Ovary (tissue), 9 donors: ENCODE measurements around the gene HSCB. TPM values are rescaled to one million over a fixed set of nuclear protein-coding genes. Genes with fewer than 3 reads are reported as not detected.

Experiments
- DNase-seq, 5 donors: peaks; one replicate each; pipeline ENCODE4 v3.0.0-alpha.2; 2019 to 2020
- H3K27ac ChIP-seq, 2 donors: fragments of 200-600 bp; one replicate each; pipeline versions ENCODE4 v1.5.1 to v1.8.0; 2019 to 2022
- H3K27me3 ChIP-seq: fragments of 200-600 bp; one replicate; pipeline ENCODE4 v1.8.0; 2022
- H3K36me3 ChIP-seq: fragments of 200-600 bp; sonication (generic); one replicate; pipeline ENCODE4 v1.5.1; 2019
- H3K4me1 ChIP-seq: one replicate; pipeline ENCODE4 v1.8.1; 2013; ENCODE audit warnings: mild to moderate bottlenecking, moderate library complexity; ENCODE audit not compliant: insufficient read depth
- H3K4me3 ChIP-seq: fragments of 200-600 bp; sonication (generic); one replicate; pipeline ENCODE4 v1.5.1; 2017
- H3K9me3 ChIP-seq, 2 donors: fragments of 200-600 bp in 1 of 2; sonication (generic) in 1 of 2; one replicate each; pipeline versions ENCODE4 v1.5.1 to v1.8.1; 2013 to 2019; ENCODE audit warnings: mild to moderate bottlenecking in 1 of 2, moderate library complexity in 1 of 2
- EP300 ChIP-seq: sonication (generic); formaldehyde crosslinking; IDR thresholded peaks from one replicate; pipeline ENCODE4 v1.6.1; 2017; ENCODE audit warnings: antibody characterized with exemption
- POLR2A ChIP-seq: fragments of 450-650 bp; IDR thresholded peaks from one replicate; pipeline ENCODE4 v1.6.1; 2017; ENCODE audit warnings: antibody characterized with exemption, mild to moderate bottlenecking, moderate library complexity
- WGBS, 3 donors: extraction: QIAGEN DNeasy Blood & Tissue Kit in 1 of 3; methylation state at CpG; one replicate each; pipeline versions ENCODE4 v1.1.5 to v1.1.7; 2013 to 2017; 5-methylcytosine and 5-hydroxymethylcytosine counted together
- intact Hi-C, 4 donors: fragments of 100-400 bp; cut with DNase I; formaldehyde crosslinking; loops; one replicate each; pipeline versions ENCODE4 v1.11.0 to v1.15.1; 2022 to 2023
- polyA plus RNA-seq, 2 donors: library from polyadenylated mRNA; stranded (reverse); fragments of 200-250 nt in 1 of 2; fragments of 350-450 nt in 1 of 2; fragmentation: Illumina TruSeq in 1 of 2; extraction: RNeasy Lipid Tissue Mini Kit (QIAGEN cat#74804) in 1 of 2; gene quantifications; one replicate each; pipeline ENCODE4 v1.2.3, GENCODE V29; 2013 to 2014
- total RNA-seq, 7 donors: library from RNA; depleted of rRNA in 2 of 7; stranded (reverse); fragments of >200 nt in 2 of 7; fragmentation: NEBNext Ultra II Directional in 3 of 7; extraction: Animal tissue kit (Norgen Biotek cat#: 25700) in 3 of 7; gene quantifications; one replicate each; pipeline versions ENCODE4 v1.1.0 to v1.2.4, GENCODE V29; 2016 to 2023
- TF ChIP-seq, protein P1 (sequence below), 3 donors: fragments of 450-650 bp in 2 of 3; fragments of 200-600 bp in 1 of 3; IDR thresholded peaks; one replicate each; pipeline versions ENCODE4 v1.5.1 to v1.8.0; 2016 to 2022; ENCODE audit warnings: antibody characterized with exemption in 3 of 3, mild to moderate bottlenecking in 1 of 3
- donor health status: DM: no; HTN: no; CAD: no; lungs with moderate emphysema.
- donor health status: DM: no; HTN: no; CAD: no.
- donor health status: Bipolar disorder and iron deficiency.
- donor health status: DM: yes; HTN: yes; CAD: no.
- donor health status: DM: no; HTN: no; CAD: no.
- donor health status: DM: yes; HTN: yes; CAD: no.

HSCB gene
- total and polyA plus RNA-seq, 9 donors = 14.9 to 70.6 (median 18.3) TPM

DNA sequence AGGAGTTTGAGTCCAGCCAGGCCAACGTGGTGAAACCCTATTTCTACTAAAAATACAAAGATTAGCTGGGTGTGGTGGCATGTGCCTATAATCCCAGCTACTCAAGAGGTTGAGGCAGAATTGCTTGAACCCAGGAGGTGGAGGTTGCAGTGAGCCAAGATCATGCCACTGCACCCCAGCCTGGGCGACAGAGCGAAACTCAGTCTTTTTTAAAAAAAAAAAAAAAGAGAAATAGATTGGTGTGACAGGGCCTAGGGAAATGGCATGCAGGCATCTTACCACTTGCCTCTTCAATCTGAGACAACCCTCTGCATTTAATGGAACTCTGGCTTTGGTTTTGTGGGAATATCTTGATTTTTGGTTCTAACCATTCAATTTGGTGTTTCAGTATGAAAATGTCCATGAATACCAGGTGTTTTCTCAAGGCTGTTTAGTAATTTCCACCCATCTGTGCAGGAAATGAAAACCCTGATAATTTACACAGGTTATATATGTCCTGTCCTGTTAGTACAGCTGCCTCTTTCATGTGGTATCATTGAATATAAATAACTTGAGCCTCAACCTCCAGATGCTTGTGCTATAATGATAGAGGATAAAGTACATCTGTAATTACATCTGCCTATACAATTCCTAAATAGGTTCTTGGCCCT lies 50.1 kb downstream of the HSCB start:
- Histone ChIP-seq H3K27me3 (no peaks in the 10 kb centered on the region), H3K4me3 (no peak overlapping the region), H3K27ac (no peak overlapping the region), H3K9me3 (no peaks in the 10 kb centered on the region), H3K4me1 (no peaks in the 10 kb centered on the region), H3K36me3 (no peaks in the 10 kb centered on the region)
- TF ChIP-seq POLR2A = no peak
- TF ChIP-seq, protein P1, sequence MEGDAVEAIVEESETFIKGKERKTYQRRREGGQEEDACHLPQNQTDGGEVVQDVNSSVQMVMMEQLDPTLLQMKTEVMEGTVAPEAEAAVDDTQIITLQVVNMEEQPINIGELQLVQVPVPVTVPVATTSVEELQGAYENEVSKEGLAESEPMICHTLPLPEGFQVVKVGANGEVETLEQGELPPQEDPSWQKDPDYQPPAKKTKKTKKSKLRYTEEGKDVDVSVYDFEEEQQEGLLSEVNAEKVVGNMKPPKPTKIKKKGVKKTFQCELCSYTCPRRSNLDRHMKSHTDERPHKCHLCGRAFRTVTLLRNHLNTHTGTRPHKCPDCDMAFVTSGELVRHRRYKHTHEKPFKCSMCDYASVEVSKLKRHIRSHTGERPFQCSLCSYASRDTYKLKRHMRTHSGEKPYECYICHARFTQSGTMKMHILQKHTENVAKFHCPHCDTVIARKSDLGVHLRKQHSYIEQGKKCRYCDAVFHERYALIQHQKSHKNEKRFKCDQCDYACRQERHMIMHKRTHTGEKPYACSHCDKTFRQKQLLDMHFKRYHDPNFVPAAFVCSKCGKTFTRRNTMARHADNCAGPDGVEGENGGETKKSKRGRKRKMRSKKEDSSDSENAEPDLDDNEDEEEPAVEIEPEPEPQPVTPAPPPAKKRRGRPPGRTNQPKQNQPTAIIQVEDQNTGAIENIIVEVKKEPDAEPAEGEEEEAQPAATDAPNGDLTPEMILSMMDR (IDR thresholded peaks at IDR 0.05) = no peak
- TF ChIP-seq EP300 = no peak
- intact Hi-C loops = no loop called here
- WGBS, 3 donors = 64 to 66% (median 65%) methylated on average over 3 of the region's 3 CpGs
- DNase-seq = no peak

DNA sequence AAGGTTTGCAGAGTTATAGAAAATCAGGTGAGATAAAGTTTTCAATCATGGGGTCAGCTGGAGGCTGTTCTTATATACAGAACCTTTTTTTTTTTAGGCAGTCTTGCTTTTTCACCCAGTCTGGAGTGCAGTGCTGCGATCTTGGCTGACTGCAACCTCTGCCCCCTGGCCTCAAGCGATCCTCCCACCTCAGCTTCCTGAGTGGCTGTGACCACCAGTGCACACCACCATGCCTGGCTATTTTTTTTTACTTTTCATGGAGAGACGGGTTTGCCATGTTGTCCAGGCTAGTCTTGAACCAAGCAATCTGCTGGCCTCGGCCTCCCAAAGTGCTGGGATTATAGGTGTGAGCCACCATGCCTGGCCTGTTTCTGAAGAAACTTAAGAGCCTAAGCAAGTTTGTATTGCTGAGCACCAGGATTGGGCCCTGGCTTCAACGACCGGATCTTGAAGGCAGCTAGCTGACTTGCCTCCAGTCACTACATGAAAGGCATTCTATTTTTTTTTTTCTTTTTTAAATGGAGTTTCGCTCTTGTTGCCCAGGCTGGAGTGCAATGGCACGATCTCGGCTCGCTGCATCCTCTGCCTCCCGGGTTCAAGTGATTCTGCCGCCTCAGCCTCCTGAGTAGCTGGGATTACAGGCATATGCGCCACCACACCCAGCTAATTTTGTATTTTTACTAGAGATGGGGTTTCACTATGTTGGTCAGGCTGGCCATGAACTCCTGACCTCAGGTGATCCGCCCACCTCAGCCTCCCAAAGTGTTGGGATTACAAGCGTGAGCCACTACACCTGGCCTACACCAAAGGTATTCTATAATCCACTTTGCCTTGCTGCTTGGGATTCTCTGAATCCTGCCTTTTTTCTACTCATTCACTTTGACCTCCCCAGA lies 50.9 kb downstream of the HSCB start:
- WGBS, 3 donors = 84 to 91% (median 85%) methylated on average over 15 of the region's 15 CpGs
- no peaks in the 10 kb centered on the region for H3K36me3 ChIP-seq

DNA sequence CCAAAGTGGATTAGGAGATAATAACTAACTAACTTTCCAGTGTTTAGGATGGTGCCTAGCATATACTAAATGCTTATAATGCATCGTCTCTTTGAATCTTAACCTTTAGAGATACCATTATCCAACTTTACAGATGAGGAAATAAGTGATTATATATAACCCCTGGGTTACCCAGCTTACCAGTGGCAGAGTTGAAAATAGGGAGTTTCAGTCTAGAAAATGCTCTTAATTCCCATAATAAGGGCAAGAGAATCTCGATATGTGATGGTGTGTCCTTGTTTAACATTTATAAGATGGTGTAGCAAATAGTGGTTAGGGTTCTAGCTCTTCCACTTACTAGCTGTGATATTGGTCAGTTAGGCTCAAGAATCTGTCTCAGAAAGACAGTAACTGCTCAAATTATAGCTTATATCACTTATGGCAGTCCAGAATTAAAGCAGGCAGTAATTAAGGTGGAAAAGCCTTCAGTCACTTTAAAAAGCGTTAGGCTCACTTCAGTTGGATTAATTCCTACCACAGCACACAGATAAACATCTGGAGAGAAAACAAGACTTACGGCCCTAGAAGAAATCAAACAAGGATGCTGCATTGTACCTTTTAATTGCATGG lies 52.2 kb downstream of the HSCB start:
- Histone ChIP-seq H3K27ac (no peak overlapping the region), H3K4me1 (no peaks in the 10 kb centered on the region), H3K4me3 (no peak overlapping the region), H3K36me3 (no peaks in the 10 kb centered on the region), H3K9me3 (no peaks in the 10 kb centered on the region), H3K27me3 (no peaks in the 10 kb centered on the region)
- intact Hi-C loops = no loop called here
- DNase-seq = no peak
- no peak for TF ChIP-seq EP300
- TF ChIP-seq POLR2A = no peak
- TF ChIP-seq, protein P1 (IDR thresholded peaks at IDR 0.05) = no peak
- 69 to 77% (median 70%) methylated on average over 4 of the region's 4 CpGs for WGBS, 3 donors

More for the DNA sequence above, 50.9 kb downstream of the HSCB start:
- Histone ChIP-seq H3K9me3 (no peaks in the 10 kb centered on the region), H3K27ac (no peak overlapping the region), H3K4me1 (no peaks in the 10 kb centered on the region), H3K4me3 (no peak overlapping the region), H3K27me3 (no peaks in the 10 kb centered on the region)
- no peak for DNase-seq
- intact Hi-C loops = no loop called here
- no peak for TF ChIP-seq EP300
- TF ChIP-seq, protein P1 (IDR thresholded peaks at IDR 0.05) = no peak
- TF ChIP-seq POLR2A = no peak

DNA sequence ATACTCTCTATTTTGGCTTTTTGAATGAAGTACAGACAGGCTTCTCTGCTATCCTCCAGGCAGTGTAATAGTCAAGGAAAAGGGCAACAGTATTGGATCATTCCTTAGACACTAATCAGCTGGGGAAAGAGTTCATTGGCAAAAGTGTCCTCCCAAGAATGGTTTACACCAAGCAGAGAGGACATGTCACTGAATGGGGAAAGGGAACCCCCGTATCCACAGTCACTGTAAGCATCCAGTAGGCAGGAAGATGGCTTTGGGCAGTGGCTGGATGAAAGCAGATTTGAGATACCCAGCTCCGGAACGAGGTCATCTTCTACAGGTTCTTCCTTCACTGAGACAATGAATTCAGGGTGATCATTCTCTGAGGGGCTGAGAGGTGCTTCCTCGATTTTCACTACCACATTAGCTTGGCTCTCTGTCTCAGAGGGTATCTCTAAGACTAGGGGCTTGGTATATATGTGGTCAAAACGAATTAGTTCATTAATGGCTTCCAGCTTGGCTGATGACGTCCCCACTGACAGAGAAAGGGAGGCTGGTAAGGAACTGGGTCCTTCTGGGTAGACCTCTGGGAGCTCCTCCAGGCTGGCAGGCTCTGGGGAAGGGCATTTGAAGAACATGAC lies 53.3 kb downstream of the HSCB start:
- H3K27me3 ChIP-seq = no peaks in the 10 kb centered on the region
- H3K9me3 ChIP-seq = no peaks in the 10 kb centered on the region
- H3K27ac ChIP-seq = no peak overlapping the region
- no peak for DNase-seq
- no peak overlapping the region for H3K4me3 ChIP-seq
- H3K36me3 ChIP-seq = no peaks in the 10 kb centered on the region
- WGBS, 3 donors = 69 to 77% (median 77%) methylated on average over 6 of the region's 6 CpGs
- no peaks in the 10 kb centered on the region for H3K4me1 ChIP-seq
- intact Hi-C loops = no loop called here
- TF ChIP-seq, protein P1 (IDR thresholded peaks at IDR 0.05) = no peak
- no peak for TF ChIP-seq POLR2A
- no peak for TF ChIP-seq EP300
